K562 (cell line): ENCODE measurements around the gene EGFL6. TPM values are rescaled to one million over a fixed set of nuclear protein-coding genes. Genes with fewer than 3 reads are reported as not detected.
A peak's percentile ranks its signal among the peaks of the same experiment; 100 is the strongest.

Experiments
- BCL6 ChIP-seq: fragments of 250-450 bp; sonication (Bioruptor Pico); IDR thresholded peaks from 2 replicates; pipeline ENCODE4 v1.4.0; 2020
- CCAR2 ChIP-seq: fragments of 200-400 bp; formaldehyde crosslinking; IDR thresholded peaks from 2 replicates; pipeline ENCODE4 v1.6.1; 2017; ENCODE audit warnings: mild to moderate bottlenecking, low read depth, low read length
- ILF3 ChIP-seq: fragments of 450-650 bp; IDR thresholded peaks from 2 replicates; pipeline ENCODE4 v1.6.1; 2018; ENCODE audit warnings: antibody characterized with exemption, mild to moderate bottlenecking, moderate library complexity, borderline replicate concordance
- PRPF4 ChIP-seq: fragments of 200-400 bp; formaldehyde crosslinking; IDR thresholded peaks from one replicate; pipeline ENCODE4 v1.6.1; 2017; ENCODE audit warnings: low read length, low read depth, mild to moderate bottlenecking; ENCODE audit not compliant: insufficient read depth, poor library complexity, severe bottlenecking
- SMARCE1 ChIP-seq: fragments of 450-650 bp; IDR thresholded peaks from 2 replicates; pipeline ENCODE4 v1.7.1; 2016; ENCODE audit warnings: mild to moderate bottlenecking
- STAT5A ChIP-seq: IDR thresholded peaks from 2 replicates; pipeline ENCODE4 v1.6.1; 2012; ENCODE audit warnings: low read length, inconsistent platforms, borderline replicate concordance
- TSC22D4 ChIP-seq: fragments of 450-650 bp; IDR thresholded peaks from 2 replicates; pipeline ENCODE4 v1.6.1; 2016; ENCODE audit warnings: missing genetic modification characterization, missing biosample characterization, control low read depth
- polyA plus RNA-seq, 8 experiments: library from polyadenylated mRNA; depleted of rRNA in 4 of 8; stranded (reverse) in 5 of 8; unstranded in 3 of 8; fragments of >200 nt; fragmentation: Nextera tagmentation in 2 of 8; fragmentation: Illumina TruSeq in 1 of 8; extraction: Ambion mirVana in 2 of 8; extraction: Trizol in 1 of 8; gene quantifications; 2 replicates each; pipeline versions ENCODE4 v1.2.1 to v1.2.3, GENCODE V29; 2011 to 2014; ENCODE audit warnings: inconsistent platforms in 1 of 8, missing spikeins in 1 of 8
- total RNA-seq, 7 experiments: library from RNA; depleted of rRNA in 6 of 7; stranded (reverse); fragments of >200 nt in 6 of 7; fragmentation: Illumina TruSeq in 2 of 7; extraction: Trizol in 2 of 7; gene quantifications; 2 replicates each; pipeline versions ENCODE4 v1.2.1 to v1.2.3, GENCODE V29; 2011 to 2021; ENCODE audit warnings: low replicate concordance in 1 of 7
- TF ChIP-seq, protein P1 (sequence below): fragments of 250-450 bp; sonication (Bioruptor Pico); IDR thresholded peaks from 2 replicates; pipeline ENCODE4 v1.8.0; 2022; ENCODE audit warnings: inconsistent platforms
- TF ChIP-seq, protein P2 (sequence below), 3 experiments: fragments of 200-800 bp in 1 of 3; fragments of 250-450 bp in 1 of 3; fragments of 450-650 bp in 1 of 3; sonication (Bioruptor Pico) in 1 of 3; sonication (Bioruptor generic) in 1 of 3; formaldehyde crosslinking in 1 of 3; IDR thresholded peaks; 2 replicates each; pipeline versions ENCODE4 v1.6.1 to v1.8.0; 2016 to 2022; ENCODE audit warnings: mild to moderate bottlenecking in 2 of 3, missing genetic modification characterization in 2 of 3, missing compliant biosample characterization in 1 of 3, moderate library complexity in 1 of 3
- TF ChIP-seq, protein P3 (sequence below): sonication (generic); formaldehyde crosslinking; IDR thresholded peaks from 2 replicates; pipeline ENCODE4 v1.8.0; 2022; ENCODE audit warnings: mild to moderate bottlenecking, missing genetic modification reagents
- TF ChIP-seq, protein P4 (sequence below): sonication (generic); formaldehyde crosslinking; IDR thresholded peaks from 2 replicates; pipeline ENCODE4 v1.8.1; 2023; ENCODE audit warnings: mild to moderate bottlenecking, missing genetic modification reagents
- TF ChIP-seq, protein P5 (sequence below): fragments of 450-650 bp; IDR thresholded peaks from 2 replicates; pipeline ENCODE4 v1.7.1; 2018; ENCODE audit warnings: mild to moderate bottlenecking, low read depth; ENCODE audit not compliant: partially characterized antibody

The EGFL6 gene
- total and polyA plus RNA-seq, 9 of the 15 experiments (the other 6 are each of a cell fraction or from before 2014, with no cell fraction given): 0.01 TPM; not detected in 8

DNA sequence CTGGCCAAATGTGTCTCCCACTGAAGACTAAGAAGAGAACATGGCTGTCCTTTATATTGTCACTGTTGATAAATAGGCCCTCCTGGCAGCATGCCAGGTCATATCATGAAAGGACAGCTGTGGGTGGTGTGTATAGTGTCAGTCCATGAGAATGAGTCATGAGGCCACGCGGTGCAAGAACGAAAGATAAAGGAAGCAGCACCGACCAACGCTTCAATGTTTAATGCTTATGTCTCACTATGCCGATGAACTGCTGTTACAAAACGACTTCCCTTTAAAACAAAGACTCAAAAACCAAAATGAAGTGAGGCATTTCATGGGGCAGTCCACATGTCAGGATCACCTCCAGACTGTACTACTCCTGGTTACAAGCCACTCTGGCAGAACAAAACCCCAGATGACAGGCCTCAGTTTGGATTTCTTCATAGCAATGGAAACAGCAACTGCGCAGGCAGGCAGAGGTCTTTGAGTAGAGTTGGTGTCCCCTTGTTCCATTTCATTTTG is 78.4 kb downstream of the EGFL6 start (continued):
- TF ChIP-seq PRPF4 (no peak), ILF3 (0 out of 2 replicates have a peak, but pooled peaks have one; percentile 70), BCL6 (CRISPR knock-in tag) (no peak), CCAR2 (no peak), TSC22D4 (tag) (no peak), STAT5A (peak; percentile 87), SMARCE1 (peak; percentile 98)
- TF ChIP-seq, protein P1, sequence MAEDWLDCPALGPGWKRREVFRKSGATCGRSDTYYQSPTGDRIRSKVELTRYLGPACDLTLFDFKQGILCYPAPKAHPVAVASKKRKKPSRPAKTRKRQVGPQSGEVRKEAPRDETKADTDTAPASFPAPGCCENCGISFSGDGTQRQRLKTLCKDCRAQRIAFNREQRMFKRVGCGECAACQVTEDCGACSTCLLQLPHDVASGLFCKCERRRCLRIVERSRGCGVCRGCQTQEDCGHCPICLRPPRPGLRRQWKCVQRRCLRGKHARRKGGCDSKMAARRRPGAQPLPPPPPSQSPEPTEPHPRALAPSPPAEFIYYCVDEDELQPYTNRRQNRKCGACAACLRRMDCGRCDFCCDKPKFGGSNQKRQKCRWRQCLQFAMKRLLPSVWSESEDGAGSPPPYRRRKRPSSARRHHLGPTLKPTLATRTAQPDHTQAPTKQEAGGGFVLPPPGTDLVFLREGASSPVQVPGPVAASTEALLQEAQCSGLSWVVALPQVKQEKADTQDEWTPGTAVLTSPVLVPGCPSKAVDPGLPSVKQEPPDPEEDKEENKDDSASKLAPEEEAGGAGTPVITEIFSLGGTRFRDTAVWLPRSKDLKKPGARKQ (CRISPR knock-in tag): no peak
- TF ChIP-seq, protein P2, sequence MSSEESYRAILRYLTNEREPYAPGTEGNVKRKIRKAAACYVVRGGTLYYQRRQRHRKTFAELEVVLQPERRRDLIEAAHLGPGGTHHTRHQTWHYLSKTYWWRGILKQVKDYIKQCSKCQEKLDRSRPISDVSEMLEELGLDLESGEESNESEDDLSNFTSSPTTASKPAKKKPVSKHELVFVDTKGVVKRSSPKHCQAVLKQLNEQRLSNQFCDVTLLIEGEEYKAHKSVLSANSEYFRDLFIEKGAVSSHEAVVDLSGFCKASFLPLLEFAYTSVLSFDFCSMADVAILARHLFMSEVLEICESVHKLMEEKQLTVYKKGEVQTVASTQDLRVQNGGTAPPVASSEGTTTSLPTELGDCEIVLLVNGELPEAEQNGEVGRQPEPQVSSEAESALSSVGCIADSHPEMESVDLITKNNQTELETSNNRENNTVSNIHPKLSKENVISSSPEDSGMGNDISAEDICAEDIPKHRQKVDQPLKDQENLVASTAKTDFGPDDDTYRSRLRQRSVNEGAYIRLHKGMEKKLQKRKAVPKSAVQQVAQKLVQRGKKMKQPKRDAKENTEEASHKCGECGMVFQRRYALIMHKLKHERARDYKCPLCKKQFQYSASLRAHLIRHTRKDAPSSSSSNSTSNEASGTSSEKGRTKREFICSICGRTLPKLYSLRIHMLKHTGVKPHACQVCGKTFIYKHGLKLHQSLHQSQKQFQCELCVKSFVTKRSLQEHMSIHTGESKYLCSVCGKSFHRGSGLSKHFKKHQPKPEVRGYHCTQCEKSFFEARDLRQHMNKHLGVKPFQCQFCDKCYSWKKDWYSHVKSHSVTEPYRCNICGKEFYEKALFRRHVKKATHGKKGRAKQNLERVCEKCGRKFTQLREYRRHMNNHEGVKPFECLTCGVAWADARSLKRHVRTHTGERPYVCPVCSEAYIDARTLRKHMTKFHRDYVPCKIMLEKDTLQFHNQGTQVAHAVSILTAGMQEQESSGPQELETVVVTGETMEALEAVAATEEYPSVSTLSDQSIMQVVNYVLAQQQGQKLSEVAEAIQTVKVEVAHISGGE (CRISPR knock-in tag; IDR thresholded peaks at IDR 0.05): peak in 1 of 3 experiments; percentile 72; a peak in 1 of 6 replicates
- TF ChIP-seq, protein P3, sequence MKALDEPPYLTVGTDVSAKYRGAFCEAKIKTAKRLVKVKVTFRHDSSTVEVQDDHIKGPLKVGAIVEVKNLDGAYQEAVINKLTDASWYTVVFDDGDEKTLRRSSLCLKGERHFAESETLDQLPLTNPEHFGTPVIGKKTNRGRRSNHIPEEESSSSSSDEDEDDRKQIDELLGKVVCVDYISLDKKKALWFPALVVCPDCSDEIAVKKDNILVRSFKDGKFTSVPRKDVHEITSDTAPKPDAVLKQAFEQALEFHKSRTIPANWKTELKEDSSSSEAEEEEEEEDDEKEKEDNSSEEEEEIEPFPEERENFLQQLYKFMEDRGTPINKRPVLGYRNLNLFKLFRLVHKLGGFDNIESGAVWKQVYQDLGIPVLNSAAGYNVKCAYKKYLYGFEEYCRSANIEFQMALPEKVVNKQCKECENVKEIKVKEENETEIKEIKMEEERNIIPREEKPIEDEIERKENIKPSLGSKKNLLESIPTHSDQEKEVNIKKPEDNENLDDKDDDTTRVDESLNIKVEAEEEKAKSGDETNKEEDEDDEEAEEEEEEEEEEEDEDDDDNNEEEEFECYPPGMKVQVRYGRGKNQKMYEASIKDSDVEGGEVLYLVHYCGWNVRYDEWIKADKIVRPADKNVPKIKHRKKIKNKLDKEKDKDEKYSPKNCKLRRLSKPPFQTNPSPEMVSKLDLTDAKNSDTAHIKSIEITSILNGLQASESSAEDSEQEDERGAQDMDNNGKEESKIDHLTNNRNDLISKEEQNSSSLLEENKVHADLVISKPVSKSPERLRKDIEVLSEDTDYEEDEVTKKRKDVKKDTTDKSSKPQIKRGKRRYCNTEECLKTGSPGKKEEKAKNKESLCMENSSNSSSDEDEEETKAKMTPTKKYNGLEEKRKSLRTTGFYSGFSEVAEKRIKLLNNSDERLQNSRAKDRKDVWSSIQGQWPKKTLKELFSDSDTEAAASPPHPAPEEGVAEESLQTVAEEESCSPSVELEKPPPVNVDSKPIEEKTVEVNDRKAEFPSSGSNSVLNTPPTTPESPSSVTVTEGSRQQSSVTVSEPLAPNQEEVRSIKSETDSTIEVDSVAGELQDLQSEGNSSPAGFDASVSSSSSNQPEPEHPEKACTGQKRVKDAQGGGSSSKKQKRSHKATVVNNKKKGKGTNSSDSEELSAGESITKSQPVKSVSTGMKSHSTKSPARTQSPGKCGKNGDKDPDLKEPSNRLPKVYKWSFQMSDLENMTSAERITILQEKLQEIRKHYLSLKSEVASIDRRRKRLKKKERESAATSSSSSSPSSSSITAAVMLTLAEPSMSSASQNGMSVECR: no peak
- TF ChIP-seq, protein P4, sequence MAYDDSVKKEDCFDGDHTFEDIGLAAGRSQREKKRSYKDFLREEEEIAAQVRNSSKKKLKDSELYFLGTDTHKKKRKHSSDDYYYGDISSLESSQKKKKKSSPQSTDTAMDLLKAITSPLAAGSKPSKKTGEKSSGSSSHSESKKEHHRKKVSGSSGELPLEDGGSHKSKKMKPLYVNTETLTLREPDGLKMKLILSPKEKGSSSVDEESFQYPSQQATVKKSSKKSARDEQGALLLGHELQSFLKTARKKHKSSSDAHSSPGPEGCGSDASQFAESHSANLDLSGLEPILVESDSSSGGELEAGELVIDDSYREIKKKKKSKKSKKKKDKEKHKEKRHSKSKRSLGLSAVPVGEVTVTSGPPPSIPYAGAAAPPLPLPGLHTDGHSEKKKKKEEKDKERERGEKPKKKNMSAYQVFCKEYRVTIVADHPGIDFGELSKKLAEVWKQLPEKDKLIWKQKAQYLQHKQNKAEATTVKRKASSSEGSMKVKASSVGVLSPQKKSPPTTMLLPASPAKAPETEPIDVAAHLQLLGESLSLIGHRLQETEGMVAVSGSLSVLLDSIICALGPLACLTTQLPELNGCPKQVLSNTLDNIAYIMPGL: no peak
- TF ChIP-seq, protein P5, sequence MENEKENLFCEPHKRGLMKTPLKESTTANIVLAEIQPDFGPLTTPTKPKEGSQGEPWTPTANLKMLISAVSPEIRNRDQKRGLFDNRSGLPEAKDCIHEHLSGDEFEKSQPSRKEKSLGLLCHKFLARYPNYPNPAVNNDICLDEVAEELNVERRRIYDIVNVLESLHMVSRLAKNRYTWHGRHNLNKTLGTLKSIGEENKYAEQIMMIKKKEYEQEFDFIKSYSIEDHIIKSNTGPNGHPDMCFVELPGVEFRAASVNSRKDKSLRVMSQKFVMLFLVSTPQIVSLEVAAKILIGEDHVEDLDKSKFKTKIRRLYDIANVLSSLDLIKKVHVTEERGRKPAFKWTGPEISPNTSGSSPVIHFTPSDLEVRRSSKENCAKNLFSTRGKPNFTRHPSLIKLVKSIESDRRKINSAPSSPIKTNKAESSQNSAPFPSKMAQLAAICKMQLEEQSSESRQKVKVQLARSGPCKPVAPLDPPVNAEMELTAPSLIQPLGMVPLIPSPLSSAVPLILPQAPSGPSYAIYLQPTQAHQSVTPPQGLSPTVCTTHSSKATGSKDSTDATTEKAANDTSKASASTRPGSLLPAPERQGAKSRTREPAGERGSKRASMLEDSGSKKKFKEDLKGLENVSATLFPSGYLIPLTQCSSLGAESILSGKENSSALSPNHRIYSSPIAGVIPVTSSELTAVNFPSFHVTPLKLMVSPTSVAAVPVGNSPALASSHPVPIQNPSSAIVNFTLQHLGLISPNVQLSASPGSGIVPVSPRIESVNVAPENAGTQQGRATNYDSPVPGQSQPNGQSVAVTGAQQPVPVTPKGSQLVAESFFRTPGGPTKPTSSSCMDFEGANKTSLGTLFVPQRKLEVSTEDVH: peak; percentile 29
